HG03095 (cell line): ENCODE results near the gene NME3.

Source experiments
- ATAC-seq: cut with Tn5 transposase; IDR thresholded peaks from one replicate; pipeline ENCODE4 v1.9.1; 2021; ENCODE audit warnings: moderate library complexity; ENCODE audit not compliant: unreplicated experiment

Gene NME3

DNA sequence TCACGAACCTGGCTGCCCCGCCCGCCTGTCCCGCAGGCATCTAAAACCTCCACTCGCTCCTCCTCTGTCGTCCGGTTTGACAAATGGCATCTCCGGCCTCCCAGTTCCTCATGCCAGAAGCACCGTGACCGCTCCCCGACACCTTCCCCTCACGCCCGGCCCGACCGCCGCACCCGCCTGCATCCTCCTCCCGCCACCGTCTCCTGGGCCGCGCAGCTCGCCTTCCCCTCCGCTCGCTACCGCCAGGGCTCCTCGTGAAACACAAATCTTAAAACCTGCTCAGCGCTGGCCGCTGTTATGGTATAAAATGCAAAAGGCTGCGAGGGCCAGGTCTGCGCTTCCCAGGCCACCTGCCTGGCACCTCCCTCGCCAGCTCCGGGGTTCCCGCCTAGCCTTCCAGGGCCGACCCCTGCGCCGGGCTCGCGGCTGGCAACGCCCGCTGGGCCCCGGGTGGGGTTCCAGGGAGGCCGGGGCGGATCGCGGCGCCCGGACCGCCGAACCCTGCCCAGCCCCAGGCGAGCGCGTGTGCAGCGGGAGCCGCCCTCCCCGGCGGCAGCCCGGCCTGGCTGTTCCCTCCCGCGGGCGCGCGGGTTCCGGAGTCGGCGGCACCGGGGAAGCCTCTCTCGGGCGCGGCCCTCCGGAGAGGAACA, 10.5 kb upstream of the NME3 start:
- ATAC-seq = no peak

DNA sequence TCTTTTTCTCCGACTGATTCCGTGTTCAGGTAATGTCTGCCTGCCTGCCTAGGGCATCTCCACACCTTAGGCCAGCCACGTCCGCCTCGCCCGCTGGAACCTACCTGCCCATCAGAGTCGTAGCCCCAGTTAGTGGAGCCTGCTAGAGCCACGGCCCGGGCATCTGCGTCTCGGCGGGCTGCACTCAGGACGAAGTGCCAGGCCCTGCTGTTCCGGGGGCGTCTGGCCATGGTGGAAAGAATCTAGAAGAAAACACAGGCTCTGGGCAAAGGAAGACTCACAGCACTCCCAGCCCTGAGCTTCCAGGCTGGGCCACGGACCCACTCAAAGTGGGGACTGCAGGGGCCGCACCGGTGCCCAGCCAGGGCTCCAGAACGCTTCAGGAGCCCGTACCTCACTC, 9.9 kb upstream of the NME3 start:
- ATAC-seq = no peak

- no peak for ATAC-seq
These were observed 9.3 kb upstream of the NME3 start for GRCh38 chr16:1780677-1781072.

GRCh38 chr16:1779741-1780676, 8.7 kb upstream of the NME3 start:
- ATAC-seq = no peak

- ATAC-seq = no peak
These were observed 7.9 kb upstream of the NME3 start for GRCh38 chr16:1779234-1779701.

GRCh38 chr16:1778200-1779179, 7.1 kb upstream of the NME3 start:
- ATAC-seq = no peak

DNA sequence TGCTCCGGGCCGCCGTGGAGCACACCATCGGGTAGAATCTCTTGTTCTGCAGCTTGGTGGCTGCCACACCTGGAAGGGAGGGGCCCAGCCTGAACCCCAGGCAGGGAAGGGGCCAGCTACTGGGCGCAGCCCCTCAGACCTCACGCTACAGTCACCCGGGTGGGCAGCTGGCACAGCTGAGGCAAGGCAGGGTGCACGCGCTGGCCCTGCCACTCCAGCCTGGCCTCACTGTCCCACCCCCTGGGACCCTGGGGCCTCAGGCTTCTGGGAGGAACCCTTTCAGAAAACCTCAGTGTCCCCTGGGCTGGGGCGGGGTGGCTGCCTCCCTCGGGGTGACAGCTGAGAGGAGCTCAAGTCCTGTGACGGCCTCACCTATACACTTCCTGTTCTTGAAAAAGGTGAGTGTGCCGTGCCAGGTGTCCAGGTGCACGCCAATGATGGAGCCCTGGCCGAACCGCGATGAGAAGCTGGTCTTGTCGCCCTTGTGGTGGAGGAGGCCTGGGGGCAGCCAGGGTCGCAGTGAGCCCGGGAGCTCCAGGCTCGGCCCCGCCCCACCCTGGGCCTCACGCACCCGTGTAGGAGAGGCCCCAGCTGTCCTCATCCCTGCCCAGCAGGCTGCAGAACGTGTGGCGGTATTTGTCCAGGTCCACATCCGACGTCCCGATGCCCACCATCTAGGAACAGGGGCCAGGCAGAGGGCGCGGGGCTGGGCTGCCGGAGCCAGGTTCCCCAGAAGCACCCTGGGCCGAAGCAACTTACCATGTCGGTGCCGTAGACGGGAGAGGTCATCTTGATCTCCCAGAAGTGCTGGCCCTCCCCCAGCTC, 6.2 kb upstream of the NME3 start:
- no peak for ATAC-seq

DNA sequence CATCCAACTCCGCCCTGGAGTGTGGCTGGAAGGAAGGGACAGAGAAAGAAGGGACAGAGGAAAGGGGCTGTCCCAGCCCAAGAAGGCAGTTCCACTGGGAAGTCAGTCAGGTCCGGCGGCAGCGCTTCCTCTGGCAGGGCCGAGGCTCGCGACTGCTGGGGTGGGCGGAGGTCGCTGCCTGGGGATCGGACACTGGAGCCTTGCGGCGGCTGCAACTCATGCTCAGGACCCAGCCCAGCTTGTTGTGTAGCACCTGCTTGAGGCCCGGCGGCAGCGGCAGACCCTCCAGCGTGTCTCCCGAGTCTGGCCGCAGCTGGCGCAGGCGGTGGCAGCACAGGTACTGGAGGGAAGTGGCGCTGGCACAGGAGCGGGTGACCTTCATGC, 5.6 kb upstream of the NME3 start:
- no peak for ATAC-seq

DNA sequence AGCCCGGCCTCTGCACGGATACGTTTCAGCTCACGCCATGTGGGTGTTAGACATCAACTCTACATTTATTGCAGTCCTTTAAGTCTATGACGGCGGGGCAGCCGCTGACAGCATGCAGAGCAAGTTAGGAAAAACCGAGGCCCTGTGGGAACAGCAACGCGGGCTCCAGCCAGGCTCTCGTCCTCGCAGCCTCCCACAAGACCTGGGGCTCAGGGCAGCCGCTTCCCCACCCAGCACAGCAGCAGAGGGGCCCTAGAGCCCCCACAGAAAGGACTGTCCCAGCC, 5.3 kb upstream of the NME3 start:
- no peak for ATAC-seq

DNA sequence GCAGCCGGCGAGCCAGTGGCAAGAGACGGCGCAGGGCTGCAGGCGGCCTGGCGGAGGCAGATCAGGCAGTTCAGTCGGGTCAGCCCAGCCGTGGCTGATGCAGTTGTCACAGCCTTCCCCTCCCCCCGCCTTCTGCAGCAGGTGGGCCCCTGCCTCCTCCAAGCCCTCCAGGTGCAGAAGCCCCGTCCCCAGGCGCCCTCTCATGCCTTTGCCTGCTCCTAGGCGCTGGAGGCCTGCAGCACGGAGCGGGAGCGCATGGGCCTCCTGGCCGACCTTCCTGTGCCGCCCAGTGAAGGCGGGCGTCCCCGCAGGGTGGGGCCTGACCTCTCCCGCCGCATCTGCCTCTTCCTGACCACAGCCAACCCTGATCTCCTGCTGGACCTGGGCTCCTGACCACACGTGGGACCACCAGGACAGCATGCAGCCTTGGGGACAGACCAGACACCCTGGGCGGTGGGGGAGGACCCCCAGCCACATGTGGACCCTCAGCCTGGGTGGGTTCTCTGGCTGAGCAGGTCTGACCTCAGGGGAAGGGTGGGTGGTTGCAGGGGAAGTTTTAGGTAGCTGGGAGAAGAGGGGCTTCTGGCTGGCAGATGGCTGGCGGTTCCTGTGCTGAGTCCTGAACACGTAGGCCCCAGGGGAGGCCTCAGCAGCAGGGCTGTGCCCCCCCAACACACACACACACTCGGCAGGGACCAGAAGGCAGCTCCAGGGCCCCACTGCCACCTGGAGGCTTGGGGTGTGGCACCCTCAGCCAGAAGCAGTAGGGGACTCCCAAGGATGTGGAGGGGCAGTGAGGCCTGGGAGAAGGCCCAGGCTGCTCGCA, 4.7 kb upstream of the NME3 start:
- no peak for ATAC-seq

DNA sequence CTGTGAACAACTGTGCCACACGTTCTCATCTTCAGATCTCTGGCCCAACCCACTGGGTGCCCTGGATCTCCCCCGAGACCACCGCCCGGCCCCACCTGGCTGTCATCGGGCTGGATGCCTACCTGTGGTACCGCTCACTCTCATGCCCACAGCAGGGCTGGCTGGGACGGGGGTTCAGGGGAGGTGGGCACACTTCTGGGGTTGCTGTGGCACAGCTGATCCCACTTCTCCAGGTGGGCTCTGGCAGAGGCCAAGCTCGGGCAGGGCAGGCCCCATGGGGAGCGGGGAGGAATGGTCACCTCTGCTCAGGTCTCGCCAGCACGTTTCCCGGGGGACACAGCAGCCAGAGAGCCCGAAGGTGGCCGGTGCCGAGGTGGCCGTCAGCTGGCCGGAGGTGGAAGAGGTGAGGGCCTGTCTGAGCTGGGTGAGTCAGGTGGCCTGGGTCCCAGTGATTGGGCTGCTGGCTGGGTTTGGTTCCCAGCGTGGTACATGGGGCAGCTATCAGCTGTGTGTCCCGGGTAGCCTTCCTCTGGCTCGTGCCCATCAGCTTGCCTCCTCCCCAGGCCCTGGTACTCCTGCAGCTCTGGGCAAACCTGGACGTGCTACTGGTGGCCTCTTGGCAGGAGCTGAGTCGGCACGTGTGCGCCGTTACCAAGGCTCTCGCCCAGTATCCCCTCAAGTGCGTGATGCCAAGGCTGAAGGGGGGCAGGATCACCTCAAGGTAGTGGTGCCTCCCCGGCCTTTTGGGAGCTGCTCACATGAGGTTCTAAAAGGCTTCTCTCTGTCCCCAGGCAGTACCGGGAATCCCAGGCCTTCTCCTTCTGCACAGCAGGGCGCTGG, 3.9 kb upstream of the NME3 start:
- ATAC-seq = no peak

DNA sequence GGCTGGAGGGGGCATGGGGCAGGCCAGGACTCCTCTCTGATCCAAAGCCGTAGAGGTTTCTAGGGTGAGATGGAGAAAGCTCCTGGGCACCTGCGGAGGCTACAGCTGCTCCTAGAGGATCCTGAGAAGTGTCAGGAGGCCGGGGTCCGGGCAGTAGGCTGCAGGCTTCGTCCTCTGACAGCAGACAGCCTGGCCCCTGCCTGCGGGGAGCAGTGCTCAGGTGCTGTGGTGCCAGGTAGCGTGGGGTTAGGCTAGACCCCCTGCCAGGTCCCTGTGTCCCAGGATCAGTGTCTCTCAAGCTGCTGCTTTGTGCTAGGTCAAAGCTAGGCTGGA, 3.1 kb upstream of the NME3 start:
- ATAC-seq = no peak

DNA sequence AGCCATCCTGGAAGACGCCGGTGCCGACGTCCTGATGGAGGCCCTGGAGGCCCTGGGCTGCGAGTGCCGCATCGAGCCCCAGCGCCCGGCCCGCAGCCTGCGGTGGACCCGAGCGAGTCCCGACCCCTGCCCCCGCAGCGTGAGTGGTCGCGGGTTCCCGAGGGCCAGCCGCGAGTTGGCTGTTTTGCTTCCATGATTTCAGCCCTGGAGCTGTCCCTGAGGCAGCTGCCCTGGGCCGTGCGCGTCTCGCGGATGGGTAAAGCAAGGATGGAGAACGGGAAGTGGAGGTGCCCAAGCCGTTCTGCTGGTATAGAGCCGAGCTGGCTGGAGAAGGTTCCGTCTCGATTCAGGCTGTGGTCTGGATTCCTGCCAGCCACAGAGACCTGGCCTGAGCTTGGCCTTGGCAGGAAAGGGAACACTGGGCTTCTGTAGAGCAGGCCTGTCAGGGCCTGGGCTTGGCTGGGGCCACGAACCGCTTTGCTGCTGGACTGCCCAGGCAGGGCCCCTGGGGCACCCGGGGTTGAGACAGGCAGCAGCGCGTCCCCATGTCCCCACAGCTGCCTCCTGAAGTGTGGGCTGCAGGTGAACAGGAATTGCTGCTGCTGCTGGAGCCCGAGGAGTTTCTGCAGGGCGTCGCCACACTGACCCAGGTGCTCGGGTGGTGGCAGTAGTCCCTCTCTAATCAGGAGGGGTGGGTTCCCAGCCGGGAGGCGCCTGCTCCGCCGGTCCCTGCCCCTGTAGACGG, 2.5 kb upstream of the NME3 start:
- no peak for ATAC-seq

DNA sequence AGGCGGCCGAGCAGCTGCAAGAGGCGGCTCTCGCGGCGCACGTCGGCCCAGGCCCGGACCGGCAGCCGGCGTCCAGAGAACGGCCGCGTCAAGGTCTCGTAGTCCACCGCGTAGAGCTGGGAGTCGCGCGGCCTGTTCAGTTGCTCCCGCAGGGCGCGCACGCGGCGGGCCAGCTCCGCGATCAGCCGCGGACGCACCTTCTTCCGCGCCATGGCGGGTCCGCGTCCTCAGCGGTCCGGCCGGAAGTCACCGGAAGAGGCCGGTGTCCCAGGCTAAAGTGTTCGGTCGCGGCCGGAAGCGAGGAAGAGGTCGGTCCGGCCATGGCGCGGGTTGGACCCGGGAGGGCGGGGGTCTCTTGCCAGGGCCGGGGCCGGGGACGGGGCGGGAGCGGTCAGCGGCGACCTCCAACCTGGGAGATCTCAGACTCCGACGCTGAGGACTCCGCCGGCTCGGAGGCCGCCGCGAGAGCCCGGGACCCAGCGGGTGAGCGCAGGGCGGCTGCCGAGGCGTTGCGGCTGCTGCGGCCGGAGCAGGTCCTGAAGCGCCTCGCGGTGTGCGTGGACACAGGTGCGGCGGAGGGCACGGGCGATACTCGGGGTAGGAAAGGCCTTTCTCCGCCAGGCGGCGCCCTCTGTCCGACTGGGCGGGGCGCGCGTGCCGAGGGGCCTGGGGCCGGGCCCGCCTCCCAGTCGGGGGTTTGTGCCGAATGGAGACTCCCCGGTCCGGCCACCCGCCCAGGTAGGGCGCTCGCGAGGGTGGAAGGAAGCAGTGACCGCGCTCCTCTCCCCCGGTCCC, 1.8 kb upstream of the NME3 start, which contains the start of gene MRPS34:
TSS of gene MRPS34 (minus strand) at position 227 of the 795 bp plus-strand sequence. CDS start at position 212, 15 bp downstream.
- no peak for ATAC-seq

DNA sequence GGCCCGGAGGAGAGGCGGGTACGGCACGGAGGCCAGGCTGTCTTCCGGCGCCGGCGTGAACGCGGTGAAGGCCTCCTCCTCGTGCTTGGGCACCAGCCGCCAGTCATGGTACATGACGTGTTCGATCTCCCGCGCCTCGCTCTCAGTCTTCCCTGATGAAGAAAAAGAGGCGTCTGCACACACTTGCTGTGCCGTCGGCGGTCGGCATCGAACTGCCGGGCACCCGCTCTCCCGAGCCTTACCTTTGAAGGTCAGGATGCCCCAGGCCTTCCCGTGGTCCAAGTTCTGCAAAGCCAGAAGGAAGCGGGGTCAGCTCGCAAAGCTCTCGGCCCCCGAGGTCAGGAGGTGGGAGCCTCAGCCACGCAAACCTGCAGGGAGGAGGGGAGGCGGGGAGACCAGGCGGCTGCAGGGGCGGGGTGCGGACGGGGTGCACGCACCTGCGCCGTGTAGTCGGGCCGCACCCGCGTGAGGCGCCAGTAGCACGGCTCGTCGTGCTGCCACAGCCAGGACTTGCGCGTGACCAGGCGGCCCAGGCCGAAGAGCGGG, 1.1 kb upstream of the NME3 start, which contains the start of gene EME2:
TSS of gene EME2 (plus strand) at position 449 of the 546 bp plus-strand sequence. CDS start 418 bp downstream, outside the sequence.
- no peak for ATAC-seq

DNA sequence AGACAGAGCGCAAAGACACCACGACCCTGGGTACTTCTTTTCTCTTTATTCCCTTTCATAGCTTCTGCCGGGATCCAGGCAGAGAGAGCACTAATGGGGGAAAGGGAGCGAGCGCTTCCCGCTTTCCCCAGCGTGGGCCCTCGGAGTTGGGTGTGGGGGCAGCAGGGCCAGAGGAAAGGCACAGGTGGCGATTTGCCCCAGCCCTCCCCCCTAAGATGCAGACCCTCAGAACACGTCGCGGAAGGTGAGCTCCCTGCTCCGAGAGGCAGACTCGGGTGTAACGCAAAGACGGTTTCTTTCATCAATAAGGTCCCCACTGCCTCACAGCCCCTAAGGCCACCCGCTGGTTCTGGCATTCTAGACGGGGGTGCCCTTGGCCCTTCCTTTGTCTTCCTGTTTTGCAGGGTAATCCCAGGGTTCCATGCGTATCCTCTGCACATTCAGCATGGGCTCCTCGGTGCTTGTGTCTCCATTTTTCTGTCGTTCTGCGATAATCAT, 570 bp upstream of the NME3 start:
- no peak for ATAC-seq
